Cardiac fibroblast (primary cell): ENCODE data around the gene MID1.

Experiments used
- DNase-seq, 2 donors: peaks; one replicate each; pipeline versions ENCODE4 v3.0.0 to v3.0.0-alpha.2; 2010; ENCODE audit warnings: low read depth in 2 of 2
- H3K4me3 ChIP-seq, 2 donors: replicated peaks in 1 of 2; 1 replicate in 1 of 2; 2 replicates in 1 of 2; pipeline ENCODE4 v1.5.1; 2011; ENCODE audit warnings: low read depth in 2 of 2, low read length in 2 of 2, mild to moderate bottlenecking in 2 of 2, moderate library complexity in 1 of 2
- TF ChIP-seq, protein P1 (sequence below): IDR thresholded peaks from one replicate; pipeline ENCODE4 v1.5.1; 2011; ENCODE audit warnings: low read depth, mild to moderate bottlenecking, low read length, inconsistent platforms

MID1 gene

GRCh38 chrX:10433296-10433965 lies 187.0 kb downstream of the MID1 start:
- TF ChIP-seq, protein P1, sequence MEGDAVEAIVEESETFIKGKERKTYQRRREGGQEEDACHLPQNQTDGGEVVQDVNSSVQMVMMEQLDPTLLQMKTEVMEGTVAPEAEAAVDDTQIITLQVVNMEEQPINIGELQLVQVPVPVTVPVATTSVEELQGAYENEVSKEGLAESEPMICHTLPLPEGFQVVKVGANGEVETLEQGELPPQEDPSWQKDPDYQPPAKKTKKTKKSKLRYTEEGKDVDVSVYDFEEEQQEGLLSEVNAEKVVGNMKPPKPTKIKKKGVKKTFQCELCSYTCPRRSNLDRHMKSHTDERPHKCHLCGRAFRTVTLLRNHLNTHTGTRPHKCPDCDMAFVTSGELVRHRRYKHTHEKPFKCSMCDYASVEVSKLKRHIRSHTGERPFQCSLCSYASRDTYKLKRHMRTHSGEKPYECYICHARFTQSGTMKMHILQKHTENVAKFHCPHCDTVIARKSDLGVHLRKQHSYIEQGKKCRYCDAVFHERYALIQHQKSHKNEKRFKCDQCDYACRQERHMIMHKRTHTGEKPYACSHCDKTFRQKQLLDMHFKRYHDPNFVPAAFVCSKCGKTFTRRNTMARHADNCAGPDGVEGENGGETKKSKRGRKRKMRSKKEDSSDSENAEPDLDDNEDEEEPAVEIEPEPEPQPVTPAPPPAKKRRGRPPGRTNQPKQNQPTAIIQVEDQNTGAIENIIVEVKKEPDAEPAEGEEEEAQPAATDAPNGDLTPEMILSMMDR, result no peak
- no peak overlapping the region for H3K4me3 ChIP-seq
- DNase-seq, result no peak

- no peak overlapping the region for H3K4me3 ChIP-seq
- no peak for DNase-seq
- TF ChIP-seq, protein P1, result no peak
These were observed 190.5 kb downstream of the MID1 start for GRCh38 chrX:10429908-10430307.

- no peak overlapping the region for H3K4me3 ChIP-seq
- DNase-seq, result no peak
- TF ChIP-seq, protein P1, result no peak
These were observed 193.1 kb downstream of the MID1 start for GRCh38 chrX:10427249-10427648.

DNA sequence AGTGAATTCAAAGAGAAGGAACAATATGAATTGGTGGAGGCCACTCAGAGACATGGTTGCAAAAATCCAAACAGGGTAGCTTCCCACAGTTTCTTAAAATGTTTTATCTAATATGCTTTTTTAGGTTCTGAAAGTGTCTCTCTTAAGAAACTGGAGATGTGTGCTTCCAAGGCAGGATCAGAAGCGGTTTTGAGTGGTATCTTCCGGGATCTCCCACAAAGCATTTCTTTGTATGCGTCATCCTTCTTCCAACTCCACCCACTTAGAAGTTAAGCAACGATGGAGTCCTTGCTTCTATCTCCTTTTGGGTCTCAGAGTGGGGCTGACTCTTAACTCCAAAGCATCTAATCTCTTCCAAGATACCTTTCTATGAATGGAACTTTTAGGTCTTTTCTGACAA lies 196.7 kb downstream of the MID1 start:
- H3K4me3 ChIP-seq, result no peak overlapping the region
- no peak for DNase-seq
- TF ChIP-seq, protein P1, result no peak

GRCh38 chrX:10420134-10420533 lies 200.3 kb downstream of the MID1 start:
- DNase-seq, result no peak

GRCh38 chrX:10416424-10416823 lies 204.0 kb downstream of the MID1 start:
- TF ChIP-seq, protein P1, result no peak
- no peak for DNase-seq
- H3K4me3 ChIP-seq, result no peak overlapping the region

More at GRCh38 chrX:10420134-10420533, 200.3 kb downstream of the MID1 start:
- TF ChIP-seq, protein P1, result no peak
- H3K4me3 ChIP-seq, result no peak overlapping the region
